B cell (primary cell): Measurements from ENCODE around the gene DISP1. TPM values are rescaled to one million over a fixed set of nuclear protein-coding genes. Genes with fewer than 3 reads are reported as not detected.

ENCODE experiments used
- ATAC-seq: fragments of 200-7000 bp; cut with Tn5 transposase; one replicate; pipeline ENCODE4 v1.10.0; 2021; ENCODE audit warnings: low read depth, mild to moderate bottlenecking, moderate number of reproducible peaks, moderate library complexity
- CTCF ChIA-PET: fragments of 350-600 bp; sonication (Branson Sonifier 250); formaldehyde crosslinking; loops from one replicate; lab custom pipeline; 2021; ENCODE audit warnings: antibody characterized with exemption, inconsistent platforms; lab: Charles Lee
- POLR2A ChIA-PET: fragments of 350-600 bp; sonication (Branson Sonifier 250); formaldehyde crosslinking; loops from one replicate; lab custom pipeline; 2021; ENCODE audit warnings: antibody characterized with exemption; lab: Charles Lee
- DNase-seq: peaks from one replicate; pipeline ENCODE4 v3.0.0; 2013
- H2AFZ ChIP-seq: 2 replicates; pipeline ENCODE4 v1.6.1; 2012; ENCODE audit warnings: mild to moderate bottlenecking, low read depth, low read length; ENCODE audit not compliant: insufficient read depth, poor library complexity, severe bottlenecking
- H3K27ac ChIP-seq, 2 donors: 1 replicate in 1 of 2; 2 replicates in 1 of 2; pipeline ENCODE4 v1.5.1; 2012 to 2013; ENCODE audit warnings: low read length in 2 of 2, mild to moderate bottlenecking in 2 of 2, moderate library complexity in 1 of 2
- H3K27me3 ChIP-seq, 4 experiments: fragments of 200-600 bp in 1 of 4; sonication (generic) in 1 of 4; replicated peaks in 1 of 4; 1 replicate in 2 of 4; 2 replicates in 2 of 4; pipeline versions ENCODE4 v1.6.1 to v1.7.0; 2013 to 2016; ENCODE audit warnings: low read length in 3 of 4, mild to moderate bottlenecking in 2 of 4, mixed read lengths in 1 of 4, moderate library complexity in 1 of 4; ENCODE audit not compliant: insufficient read depth in 4 of 4, control insufficient read depth in 3 of 4; ENCODE audit errors: control extremely low read depth in 1 of 4
- H3K36me3 ChIP-seq, 2 experiments: replicated peaks in 1 of 2; 1 replicate in 1 of 2; 2 replicates in 1 of 2; pipeline versions ENCODE4 v1.6.1 to v1.7.1; 2013; ENCODE audit warnings: low read length in 1 of 2; ENCODE audit not compliant: insufficient read depth in 2 of 2, control insufficient read depth in 1 of 2; ENCODE audit errors: control extremely low read depth in 1 of 2, extremely low read depth in 1 of 2
- H3K4me1 ChIP-seq, 2 donors: fragments of 200-600 bp in 1 of 2; sonication (generic) in 1 of 2; 1 replicate in 1 of 2; 2 replicates in 1 of 2; pipeline versions ENCODE4 v1.5.1 to v1.6.1; 2013 to 2017; ENCODE audit warnings: low read length in 2 of 2; ENCODE audit not compliant: control insufficient read depth in 2 of 2, insufficient read depth in 2 of 2
- H3K4me2 ChIP-seq: replicated peaks from 2 replicates; pipeline ENCODE3; 2012; ENCODE audit warnings: mild to moderate bottlenecking, low read depth, low read length; ENCODE audit not compliant: poor library complexity, severe bottlenecking
- H3K4me3 ChIP-seq, 5 experiments: fragments of 200-600 bp in 1 of 5; sonication (generic) in 1 of 5; 1 replicate in 3 of 5; 2 replicates in 2 of 5; pipeline versions ENCODE4 v1.5.1 to v1.7.0; 2011 to 2016; ENCODE audit warnings: low read length in 4 of 5, mild to moderate bottlenecking in 4 of 5, low read depth in 2 of 5, control low read depth in 1 of 5, moderate library complexity in 1 of 5; ENCODE audit not compliant: insufficient read depth in 1 of 5; ENCODE audit errors: control extremely low read depth in 1 of 5, extremely low read depth in 1 of 5
- H3K79me2 ChIP-seq: fragments of 200-600 bp; sonication (generic); one replicate; pipeline ENCODE4 v1.6.0; 2016; ENCODE audit warnings: low read length; ENCODE audit not compliant: control insufficient read depth, insufficient read depth
- H3K9ac ChIP-seq: fragments of 200-600 bp; sonication (generic); 2 replicates; pipeline ENCODE4 v1.6.1; 2017; ENCODE audit warnings: mild to moderate bottlenecking, low read length, moderate library complexity
- H3K9me3 ChIP-seq, 3 donors: one replicate each; pipeline versions ENCODE4 v1.6.1 to v1.7.1; 2013; ENCODE audit warnings: low read length in 2 of 3; ENCODE audit not compliant: control insufficient read depth in 2 of 3, insufficient read depth in 1 of 3; ENCODE audit errors: control extremely low read depth in 1 of 3
- H4K20me1 ChIP-seq: 2 replicates; pipeline ENCODE4 v1.6.0; 2012; ENCODE audit warnings: mild to moderate bottlenecking, low read length; ENCODE audit not compliant: insufficient read depth, control insufficient read depth, poor library complexity, severe bottlenecking
- H3K27ac Mint-ChIP-seq: one replicate; pipeline ENCODE4 v1.8.0; 2021; ENCODE audit warnings: mixed read lengths
- H3K27me3 Mint-ChIP-seq: one replicate; pipeline ENCODE4 v1.8.0; 2021; ENCODE audit warnings: mixed read lengths
- H3K4me1 Mint-ChIP-seq: one replicate; pipeline ENCODE4 v1.8.0; 2021; ENCODE audit warnings: mixed read lengths
- H3K4me3 Mint-ChIP-seq: one replicate; pipeline ENCODE4 v1.8.0; 2021; ENCODE audit warnings: mixed read lengths
- H3K9me3 Mint-ChIP-seq: one replicate; pipeline ENCODE4 v1.8.0; 2022; ENCODE audit warnings: mixed read lengths; ENCODE audit not compliant: insufficient read depth
- CTCF ChIP-seq: fragments of 200-600 bp; IDR thresholded peaks from one replicate; pipeline ENCODE4 v1.8.0; 2022; ENCODE audit warnings: antibody characterized with exemption, mild to moderate bottlenecking
- EZH2 ChIP-seq: IDR thresholded peaks from 2 replicates; pipeline ENCODE4 v1.6.1; 2012; ENCODE audit warnings: borderline replicate concordance, low read depth, mild to moderate bottlenecking, moderate library complexity, low read length; ENCODE audit not compliant: insufficient read depth, poor library complexity, severe bottlenecking
- WGBS: methylation state at CpG from one replicate; pipeline ENCODE4 v1.1.5; 2013; ENCODE audit warnings: missing lambda C conversion rate; ENCODE audit not compliant: insufficient coverage; 5-methylcytosine and 5-hydroxymethylcytosine counted together
- intact Hi-C: fragments of 100-400 bp; cut with micrococcal nuclease; formaldehyde crosslinking; loops from one replicate; pipeline ENCODE4 v1.10.0; 2022
- polyA plus RNA-seq: library from polyadenylated mRNA; depleted of rRNA; stranded (reverse); fragments of >200 nt; gene quantifications from 2 replicates; pipeline ENCODE4 v1.2.3, GENCODE V29; 2012
- total RNA-seq, 2 donors: library from RNA; stranded (reverse); fragments of 120-200 nt in 1 of 2; gene quantifications; 1 replicate in 1 of 2; 2 replicates in 1 of 2; pipeline versions ENCODE4 v1.2.3 to v1.2.4, GENCODE V29; 2013 to 2022

Gene DISP1
- total and polyA plus RNA-seq, 2 donors (not counting 1 experiment from before 2014, with no cell fraction given) = 6.6 to 12.0 TPM

- ChIA-PET POLR2A (no interaction called here), CTCF (interaction anchor here (0.6 kb wide), 1 partner anchor 979 kb away, joined by 3 read pairs; no protein-coding TSS in a partner anchor)
- no peaks in the 10 kb centered on the region for H3K9me3 ChIP-seq
- Mint-ChIP-seq H3K27me3 (no peaks in the 10 kb centered on the region), H3K9me3 (no peaks in the 10 kb centered on the region), H3K4me3 (no peak overlapping the region), H3K27ac (no peak overlapping the region), H3K4me1 (peaks cover 12% of the 10 kb centered on the region)
- H3K4me2 ChIP-seq = no peak overlapping the region
- H4K20me1 ChIP-seq = peaks cover 5% of the 10 kb centered on the region
- no CpG with 5 or more reads among the region's 2 CpGs for WGBS
- H3K36me3 ChIP-seq = peaks cover 0 to 4% of the 10 kb centered on the region in 2 experiments
- intact Hi-C loops = no loop called here
- DNase-seq (no peak), ATAC-seq (no peak)
- no peaks in the 10 kb centered on the region for H3K27me3 ChIP-seq
- no peak overlapping the region for H3K27ac ChIP-seq
- no peak overlapping the region for H3K9ac ChIP-seq
- H3K79me2 ChIP-seq = peaks cover 36% of the 10 kb centered on the region
- H2AFZ ChIP-seq = no peak overlapping the region
- H3K4me3 ChIP-seq = no peak overlapping the region
- no peaks in the 10 kb centered on the region for H3K4me1 ChIP-seq
- TF ChIP-seq EZH2 = no peak
- TF ChIP-seq CTCF = no peak
Observed at GRCh38 chr1:222833356-222833876, 18.6 kb downstream of the DISP1 start.

GRCh38 chr1:222843469-222844410, 28.9 kb downstream of the DISP1 start:
- Mint-ChIP-seq H3K4me3 (no peak overlapping the region), H3K9me3 (no peaks in the 10 kb centered on the region), H3K4me1 (no peaks in the 10 kb centered on the region), H3K27me3 (no peaks in the 10 kb centered on the region), H3K27ac (no peak overlapping the region)
- intact Hi-C loops = no loop called here
- Histone ChIP-seq H3K27ac (no peak overlapping the region), H3K79me2 (peaks cover 24% of the 10 kb centered on the region), H3K9me3 (no peaks in the 10 kb centered on the region), H3K27me3 (no peaks in the 10 kb centered on the region), H3K4me3 (no peak overlapping the region), H2AFZ (no peak overlapping the region), H3K36me3 (peaks cover 0 to 1% of the 10 kb centered on the region in 2 experiments), H3K4me2 (no peak overlapping the region), H3K4me1 (no peaks in the 10 kb centered on the region), H4K20me1 (no peaks in the 10 kb centered on the region), H3K9ac (no peak overlapping the region)
- DNase-seq (no peak), ATAC-seq (no peak)
- TF ChIP-seq CTCF = no peak
- TF ChIP-seq EZH2 = no peak
- ChIA-PET POLR2A (no interaction called here), CTCF (no interaction called here)
- no CpG with 5 or more reads among the region's 6 CpGs for WGBS
